GM12873 (cell line): ENCODE data around the gene SZRD1.

Experiments used
- CTCF ChIP-seq: IDR thresholded peaks from 2 replicates; pipeline ENCODE4 v1.5.1; 2012; ENCODE audit warnings: low read depth, mild to moderate bottlenecking, moderate library complexity, low read length, control low read depth; ENCODE audit not compliant: insufficient read depth; ENCODE audit errors: missing control alignments

Gene SZRD1

GRCh38 chr1:16409536-16410152, 42.6 kb downstream of the SZRD1 start:
- no peak for TF ChIP-seq CTCF

- TF ChIP-seq CTCF: no peak
Measured at GRCh38 chr1:16410803-16411202, 43.8 kb downstream of the SZRD1 start.

- no peak for TF ChIP-seq CTCF
Measured at GRCh38 chr1:16413191-16413590, 46.1 kb downstream of the SZRD1 start.

GRCh38 chr1:16418823-16419425, 51.9 kb downstream of the SZRD1 start:
- no peak for TF ChIP-seq CTCF

GRCh38 chr1:16420424-16421118, 53.5 kb downstream of the SZRD1 start:
- no peak for TF ChIP-seq CTCF

- no peak for TF ChIP-seq CTCF
Measured at GRCh38 chr1:16421201-16421600, 54.2 kb downstream of the SZRD1 start.

- no peak for TF ChIP-seq CTCF
Measured at GRCh38 chr1:16422041-16422440, 55.0 kb downstream of the SZRD1 start.
